Suppressor macrophage treated with lipopolysaccharide for 1 hour (primary cell): ENCODE data around the gene PBX3.

Experiments used
- DNase-seq, 3 donors: peaks; one replicate each; pipeline ENCODE4 v3.0.0-alpha.2; 2020 to 2022

PBX3 gene

GRCh38 chr9:125999504-125999881 lies 252.3 kb downstream of the PBX3 start:
- no peak for DNase-seq

- DNase-seq, result no peak
These were observed 253.1 kb downstream of the PBX3 start for GRCh38 chr9:126000256-126000655.

- DNase-seq, result peak in 2 of 3 donors; percentile 9 to 23
These were observed 253.8 kb downstream of the PBX3 start for GRCh38 chr9:126000731-126001580.

GRCh38 chr9:126001581-126002225 lies 254.5 kb downstream of the PBX3 start:
- no peak for DNase-seq

- DNase-seq, result no peak
These were observed 255.5 kb downstream of the PBX3 start for GRCh38 chr9:126002476-126003350.

- DNase-seq, result peak in 1 of 3 donors; percentile 7
These were observed 261.9 kb downstream of the PBX3 start for GRCh38 chr9:126009047-126009446.

- no peak for DNase-seq
These were observed 267.6 kb downstream of the PBX3 start for GRCh38 chr9:126014726-126015125.

- no peak for DNase-seq
These were observed 268.3 kb downstream of the PBX3 start for GRCh38 chr9:126015424-126015823.

- no peak for DNase-seq
These were observed 269.6 kb downstream of the PBX3 start for GRCh38 chr9:126016579-126017290.
